ENCODE measurements around the gene C3orf22.
"Not testable (repeated sequence)": the region's sequence is repeated elsewhere in the genome, so short reads cannot be mapped to it uniquely, and the experiment has no call there.

The C3orf22 gene, protein sequence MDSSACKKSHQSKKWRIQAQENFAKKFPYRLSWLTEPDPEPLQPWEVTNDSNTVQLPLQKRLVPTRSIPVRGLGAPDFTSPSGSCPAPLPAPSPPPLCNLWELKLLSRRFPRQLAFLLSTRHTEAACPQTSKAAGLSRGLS

DNA sequence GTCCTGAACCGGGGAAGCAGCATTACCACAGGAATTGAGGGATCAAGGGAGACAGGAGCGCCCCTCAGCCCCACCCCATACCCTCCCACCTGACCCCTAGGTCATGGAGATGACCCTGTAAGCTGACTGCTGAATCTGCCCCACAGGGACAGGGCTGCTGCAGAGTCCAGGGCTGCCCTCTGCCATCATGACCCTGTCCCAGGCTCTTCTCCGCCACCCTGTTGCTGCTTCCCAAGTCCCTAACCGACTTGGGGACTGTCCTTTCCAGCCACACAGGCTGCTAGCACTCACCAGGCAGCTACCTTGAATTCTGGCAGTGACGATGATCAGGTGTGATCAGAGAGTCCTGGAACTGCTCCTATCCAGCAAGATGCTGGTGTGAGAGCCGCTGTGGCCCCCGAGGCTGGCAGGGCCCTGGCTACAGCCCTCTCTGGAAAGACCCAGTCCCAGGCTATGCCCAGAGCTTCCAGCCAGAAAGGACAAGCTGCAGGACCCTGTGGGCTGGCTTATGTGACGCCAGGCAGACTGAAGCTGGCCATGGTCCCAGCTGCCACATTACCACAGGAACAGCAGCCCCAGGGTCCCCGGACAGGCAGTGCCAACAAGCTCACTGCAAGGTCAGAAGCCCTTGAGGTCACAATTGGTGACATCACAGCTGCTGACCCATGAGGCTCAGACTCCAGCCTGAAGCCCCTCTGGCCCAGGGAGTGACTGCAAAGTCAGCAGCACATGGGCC is at the start of gene C3orf22:
C3orf22 (minus strand) TSS at position 597 of the 736 bp plus-strand sequence. CDS start 5,542 bp downstream, outside the sequence.
- peak in 1 of 2 donors; percentile 10 for ATAC-seq

DNA sequence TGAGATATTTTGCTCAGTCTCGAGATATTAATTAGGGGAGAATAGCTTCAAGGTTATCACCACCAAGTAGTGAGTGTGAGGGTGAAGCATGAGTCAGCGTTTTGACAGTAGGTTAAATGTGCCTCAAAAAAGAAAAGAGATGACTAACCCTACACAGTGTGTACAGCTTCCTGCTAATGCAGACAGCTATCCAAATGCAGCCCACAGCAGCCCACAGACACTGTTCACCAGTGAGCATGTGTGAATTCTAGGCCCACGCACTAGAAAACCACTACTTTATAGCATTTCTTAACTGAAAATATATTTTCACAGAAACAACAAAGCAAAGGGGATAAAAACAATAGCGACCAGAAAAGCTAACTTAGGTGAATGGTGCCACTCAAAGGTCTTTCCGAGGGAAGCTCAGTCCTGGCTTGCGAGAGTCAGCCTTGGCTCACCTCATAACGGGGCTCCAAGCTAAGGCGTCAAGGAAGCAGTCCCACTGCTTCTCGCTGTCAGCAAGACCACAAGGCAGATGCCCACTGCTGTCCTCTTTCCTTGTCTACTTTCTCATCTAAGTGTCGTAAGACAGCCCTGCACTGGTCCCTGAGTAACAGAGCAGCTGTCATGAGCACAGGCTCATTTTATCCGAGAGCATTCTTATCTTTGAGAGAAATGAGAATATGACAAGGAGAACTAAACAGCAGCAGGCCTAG is 48.6 kb upstream of the C3orf22 start:
- ATAC-seq, result peak; percentile 81 to 82

DNA sequence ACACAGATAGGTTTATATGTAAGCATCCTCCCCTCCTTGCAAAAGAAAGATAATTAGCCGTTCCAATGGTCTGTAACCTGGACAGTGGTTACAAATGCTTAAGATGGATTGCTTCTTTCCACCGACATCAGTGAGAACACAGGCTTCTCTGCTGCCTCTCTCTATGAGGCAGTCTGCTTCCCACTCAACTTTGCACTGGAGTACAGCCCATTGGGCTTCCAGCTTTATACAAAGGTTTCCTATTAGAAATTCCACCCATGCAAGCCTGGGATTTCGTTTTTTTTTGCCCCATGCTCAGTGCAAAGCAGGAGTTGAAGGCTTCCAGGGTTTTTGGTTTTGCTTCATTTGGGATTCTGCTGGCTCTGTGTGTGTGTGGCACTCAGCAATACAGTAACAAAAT is 47.3 kb upstream of the C3orf22 start:
- no peak for ATAC-seq

DNA sequence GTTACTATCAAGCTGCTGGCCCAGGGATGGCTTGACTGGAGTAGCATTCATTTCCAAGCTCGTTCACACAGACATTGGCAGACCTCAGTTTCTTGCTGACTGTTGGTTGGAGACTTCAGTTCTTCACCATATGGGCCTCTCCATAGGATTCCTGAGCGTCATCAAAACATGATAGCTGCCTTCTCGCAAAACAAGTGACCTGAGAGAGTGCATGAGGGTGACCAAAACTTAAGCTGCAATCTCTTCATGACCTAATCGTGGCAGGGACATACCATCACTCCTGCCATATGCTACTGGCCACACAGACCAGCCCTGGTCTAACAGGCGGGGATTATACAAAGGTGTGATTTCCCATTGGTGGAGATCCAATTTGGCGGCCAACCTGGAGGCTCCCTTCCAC is 46.0 kb upstream of the C3orf22 start:
- no peak for ATAC-seq

DNA sequence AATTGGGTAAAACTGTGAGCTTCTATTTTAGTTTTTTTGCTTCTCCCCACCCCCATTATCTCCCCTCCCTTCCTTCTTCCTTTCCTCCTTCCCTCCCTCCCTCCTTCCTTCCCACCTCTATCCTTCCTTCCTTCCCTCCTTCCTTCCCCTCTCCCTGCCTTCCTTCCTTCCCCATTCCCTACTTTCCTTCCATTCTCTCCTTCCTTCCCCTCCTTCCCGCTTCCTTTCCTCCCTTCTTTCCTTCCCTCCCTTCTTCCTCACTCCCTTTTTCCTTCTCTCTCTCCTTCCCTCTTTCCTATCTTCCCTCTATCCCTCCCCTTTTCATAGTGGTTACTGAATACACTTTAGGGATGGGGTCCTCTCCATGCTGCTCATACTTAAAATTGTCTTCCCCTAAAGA is 40.4 kb upstream of the C3orf22 start:
- no peak for ATAC-seq

DNA sequence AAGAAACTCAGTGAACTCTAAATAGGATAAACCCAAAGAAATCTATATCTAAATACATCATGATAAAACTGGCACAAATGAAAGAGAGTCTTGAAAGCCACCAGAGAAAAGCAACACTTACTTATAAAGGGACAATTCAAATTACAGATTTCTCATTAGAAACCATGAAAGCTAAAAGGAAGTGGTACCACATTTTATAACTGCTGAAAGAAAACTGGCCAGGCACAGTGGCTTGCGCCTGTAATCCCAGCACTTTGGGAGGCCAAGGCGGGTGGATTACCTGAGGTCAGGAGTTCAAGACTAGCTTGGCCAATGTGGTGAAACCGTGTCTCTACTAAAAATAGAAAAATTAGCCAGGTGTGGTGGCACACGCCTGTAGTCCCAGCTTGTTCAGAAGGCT is 36.7 kb upstream of the C3orf22 start:
- not testable (repeated sequence) for ATAC-seq

DNA sequence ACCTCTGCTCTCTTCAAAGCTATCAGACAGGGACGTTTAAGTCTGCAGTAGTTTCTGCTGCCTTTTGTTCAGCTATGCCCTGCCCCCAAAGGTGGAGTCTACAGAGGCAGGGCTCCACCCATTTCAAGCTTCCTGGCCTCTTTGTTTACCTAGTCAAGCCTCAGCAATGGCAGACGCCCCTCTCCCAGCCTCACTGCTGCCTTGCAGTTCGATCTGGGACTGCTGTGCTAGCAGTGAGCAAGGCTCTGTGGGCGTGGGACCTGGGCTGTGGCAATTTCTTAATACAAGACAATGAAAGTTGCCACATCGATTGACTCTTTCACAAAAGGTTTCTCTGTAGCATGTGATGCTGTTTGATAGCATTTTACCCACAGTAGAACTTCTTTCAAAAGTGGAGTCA is 32.8 kb upstream of the C3orf22 start:
- ATAC-seq, result not testable (repeated sequence)

DNA sequence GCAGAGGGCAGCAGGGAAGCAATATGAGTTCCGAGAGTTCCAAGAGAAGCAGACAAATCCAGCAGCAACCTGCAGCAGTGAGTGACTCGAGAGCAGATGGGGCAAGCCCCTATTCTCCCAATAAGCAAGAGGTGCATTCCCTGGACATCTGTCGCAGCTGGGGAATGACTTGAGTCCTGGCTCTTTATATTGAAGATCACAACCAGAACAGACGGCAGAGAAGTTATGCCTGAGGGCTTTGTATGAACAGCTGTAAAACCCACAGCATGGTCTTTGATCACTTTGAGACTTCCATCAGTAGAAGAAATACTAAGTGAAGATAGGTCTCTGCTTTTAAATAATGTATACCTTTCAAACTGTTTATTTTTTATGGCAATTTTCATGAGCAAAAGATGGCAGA is 23.6 kb upstream of the C3orf22 start:
- no peak for ATAC-seq

DNA sequence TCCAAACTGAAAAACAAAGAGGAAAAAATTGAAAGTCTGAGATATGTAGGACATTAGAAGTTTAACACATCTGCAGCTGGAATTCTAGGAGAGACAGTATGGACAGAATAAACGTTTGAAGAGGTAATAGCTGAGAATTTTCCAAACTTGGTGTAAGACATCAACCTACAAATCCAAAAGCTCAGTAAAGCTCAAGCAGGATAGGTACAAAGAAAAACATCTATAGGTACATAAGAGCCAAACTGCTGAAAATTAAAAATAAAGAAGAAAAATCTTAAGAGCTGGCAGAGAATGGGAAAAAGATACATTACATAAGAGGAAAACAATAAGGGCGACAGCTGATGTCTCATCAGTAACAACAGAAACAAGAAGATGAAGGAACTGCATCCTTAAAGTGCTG is 22.8 kb upstream of the C3orf22 start:
- ATAC-seq, result no peak

DNA sequence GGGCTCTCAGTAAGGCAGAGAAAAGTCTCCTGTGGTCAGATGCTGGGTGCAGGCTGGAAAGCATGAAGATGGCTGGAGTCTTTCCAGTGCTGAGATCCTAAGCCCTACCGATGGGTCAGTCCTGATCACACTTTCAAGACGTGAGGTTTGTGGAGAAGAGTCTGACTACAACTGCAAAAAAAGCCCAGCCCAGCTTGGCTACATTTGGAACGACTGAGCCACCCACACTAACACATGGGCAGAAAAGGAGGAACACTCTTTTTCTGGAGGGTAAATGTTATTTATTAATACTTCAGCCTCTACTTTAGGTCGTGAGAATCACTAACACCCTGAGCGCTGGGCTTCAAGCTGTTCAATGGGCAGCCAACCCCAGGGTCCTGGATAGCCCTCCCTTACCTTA is 22.0 kb upstream of the C3orf22 start:
- no peak for ATAC-seq

DNA sequence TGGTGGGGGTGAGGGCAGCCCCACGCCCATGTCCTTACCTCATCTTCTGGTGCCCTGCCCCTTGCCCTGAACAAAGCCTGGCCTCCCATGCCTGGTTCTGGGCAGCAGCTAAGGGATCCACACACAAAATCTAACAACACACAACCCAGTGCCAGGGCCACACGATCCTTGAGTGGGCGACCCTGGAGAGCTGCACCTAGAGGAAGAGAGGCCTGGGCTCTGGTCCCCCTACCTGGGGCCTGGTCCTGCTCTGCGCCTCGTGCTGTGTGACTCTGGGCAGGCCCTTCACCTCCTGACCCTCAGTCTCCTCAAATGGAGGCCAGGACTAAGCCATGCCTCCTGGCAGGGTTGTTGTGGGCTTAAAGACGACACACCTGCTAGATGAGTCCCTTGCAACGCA is 20.0 kb upstream of the C3orf22 start:
- no peak for ATAC-seq

DNA sequence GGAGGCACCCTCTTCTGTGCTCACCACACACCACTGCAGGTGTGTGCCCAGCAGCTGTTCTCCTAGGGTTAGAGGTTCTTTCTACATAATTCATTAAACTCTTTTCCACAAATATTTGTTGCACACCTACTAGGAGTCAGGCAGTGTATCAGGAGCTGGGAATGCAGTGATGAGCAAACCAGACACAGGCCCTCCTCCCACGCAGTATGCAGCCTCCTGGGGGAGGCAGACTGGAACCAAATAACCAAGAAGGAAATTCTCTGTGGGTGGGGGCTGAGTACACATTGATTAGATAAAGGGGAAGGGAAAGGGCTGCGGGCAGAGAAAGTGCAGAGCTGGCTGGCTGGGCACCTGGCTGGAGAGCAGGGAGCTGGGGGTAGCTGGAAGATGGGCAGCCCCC is 18.5 kb upstream of the C3orf22 start:
- ATAC-seq, result no peak

DNA sequence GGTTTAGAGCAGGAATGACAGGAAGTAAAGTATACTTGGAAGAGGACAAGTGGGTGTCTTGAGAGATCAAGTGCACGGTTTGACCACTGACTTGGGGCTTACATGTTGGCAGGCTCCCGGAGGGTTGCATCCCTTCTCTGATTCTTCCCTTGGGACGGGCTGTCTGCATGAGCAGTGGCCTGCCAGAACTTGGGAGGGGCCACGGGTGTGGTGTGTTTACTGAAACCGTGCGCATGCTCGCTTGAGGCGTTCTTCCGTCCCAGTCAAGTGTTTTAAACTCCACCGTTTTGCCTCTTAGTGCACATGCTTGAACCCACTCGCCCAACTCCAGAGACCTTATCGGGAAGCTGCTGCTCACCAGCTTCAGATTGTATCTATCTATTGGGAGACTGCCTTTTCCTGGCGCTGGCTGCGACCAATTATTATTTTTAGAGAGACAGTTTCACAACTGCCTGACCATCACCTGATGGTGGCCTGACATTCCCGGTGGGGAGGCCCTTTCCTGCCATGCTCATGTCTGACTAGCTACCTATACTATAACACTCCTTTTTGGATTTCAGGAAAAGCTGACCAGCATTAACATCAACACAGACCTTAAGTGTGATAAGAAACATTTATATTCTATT is 14.9 kb upstream of the C3orf22 start:
- ATAC-seq, result no peak

DNA sequence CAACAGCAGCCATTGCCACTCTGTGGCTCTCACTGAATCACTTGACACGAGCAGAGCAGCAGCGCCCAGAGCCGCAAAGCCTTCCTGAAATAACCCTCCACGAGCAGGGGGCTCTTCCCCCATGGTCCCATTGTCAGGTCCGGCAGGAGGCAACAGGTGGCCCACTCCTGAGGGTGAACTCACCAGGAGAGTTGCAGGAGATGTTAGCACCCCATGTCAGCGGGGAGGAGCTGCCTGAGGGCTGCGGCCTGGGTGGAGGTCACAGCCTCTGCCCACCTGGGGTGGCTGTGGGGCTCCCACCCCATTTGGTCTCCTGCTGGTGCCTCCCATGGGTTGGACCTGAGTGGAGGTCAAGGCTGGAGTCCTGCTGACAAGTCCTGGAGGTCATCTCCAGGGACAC is 12.3 kb upstream of the C3orf22 start:
- ATAC-seq, result no peak

DNA sequence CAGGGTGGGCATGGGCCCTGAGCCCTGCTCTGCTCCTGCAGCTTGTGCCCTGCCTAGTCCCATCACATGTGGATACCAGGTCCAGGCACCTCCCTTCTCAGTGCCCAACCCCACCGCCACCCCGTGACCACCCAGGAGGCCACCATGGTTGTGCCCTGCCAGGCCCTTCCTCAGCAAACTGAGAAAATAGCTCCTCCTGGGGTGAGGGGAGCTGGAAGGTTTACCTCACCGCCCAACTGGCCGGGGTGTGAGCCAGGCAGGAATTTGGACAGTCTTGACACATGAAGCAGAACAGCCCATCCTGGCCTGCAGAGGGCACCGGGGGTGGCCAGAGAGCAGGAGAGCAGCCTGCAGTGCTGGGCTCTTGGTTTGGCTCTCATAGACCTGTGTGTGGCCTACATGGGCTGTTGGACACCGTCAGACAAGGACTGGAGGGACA is 11.4 kb upstream of the C3orf22 start:
- no peak for ATAC-seq

DNA sequence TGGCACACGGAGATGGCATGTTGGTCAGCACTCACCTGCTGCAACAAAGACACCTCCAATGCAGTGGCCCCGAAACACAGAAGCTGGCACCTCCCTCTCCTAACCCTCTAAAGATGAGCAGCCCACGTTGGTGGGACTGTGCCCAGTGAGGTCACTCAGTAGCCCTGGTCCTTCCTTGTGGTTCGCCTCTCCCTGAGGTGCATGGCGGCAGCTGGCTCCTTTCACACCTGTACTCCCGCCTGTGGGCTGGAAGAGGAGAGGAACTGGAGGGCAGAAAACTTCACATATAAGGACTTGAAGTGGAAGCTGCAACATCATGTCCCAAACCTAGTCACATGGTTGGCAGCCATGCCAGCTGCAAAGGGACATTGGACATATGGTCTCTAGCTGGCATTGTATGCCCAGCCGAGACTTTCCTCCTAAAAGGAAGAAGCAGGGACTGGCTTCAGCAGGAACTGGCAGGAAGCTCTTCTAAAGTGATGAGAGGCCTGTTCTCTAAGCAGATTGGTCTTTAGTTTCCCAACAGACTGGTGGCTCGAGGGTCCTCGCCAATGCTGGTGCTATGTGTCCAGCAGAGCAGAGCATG is 10.8 kb upstream of the C3orf22 start:
- ATAC-seq, result no peak

DNA sequence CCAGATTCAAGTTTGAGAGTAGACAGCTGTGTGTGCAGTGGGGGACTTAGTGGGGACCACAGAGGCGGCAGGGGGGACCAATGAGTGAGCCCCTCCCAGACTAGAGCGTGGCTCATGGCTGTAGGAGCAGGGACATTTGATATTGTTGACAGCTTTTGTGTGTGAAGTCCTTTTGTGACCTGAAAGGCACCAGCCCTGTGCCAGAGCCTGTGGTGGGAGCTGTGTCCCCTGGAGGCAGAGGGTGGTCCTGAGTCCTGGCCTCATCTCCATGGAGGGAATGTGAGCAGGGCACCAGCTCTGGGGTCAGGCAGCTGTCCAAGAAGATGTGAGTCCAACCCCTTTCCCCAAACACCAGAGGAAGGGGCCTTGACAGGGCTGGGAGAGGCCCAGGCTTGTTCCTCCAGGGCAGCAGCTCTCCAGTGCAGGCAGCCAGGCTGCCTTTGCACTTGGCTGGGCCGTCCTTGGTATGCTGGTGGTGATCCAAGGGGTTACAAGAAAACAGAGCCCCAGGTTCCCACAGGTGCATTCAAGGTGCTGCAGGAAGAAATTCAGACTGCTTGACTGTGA is 10.1 kb upstream of the C3orf22 start:
- ATAC-seq, result no peak

DNA sequence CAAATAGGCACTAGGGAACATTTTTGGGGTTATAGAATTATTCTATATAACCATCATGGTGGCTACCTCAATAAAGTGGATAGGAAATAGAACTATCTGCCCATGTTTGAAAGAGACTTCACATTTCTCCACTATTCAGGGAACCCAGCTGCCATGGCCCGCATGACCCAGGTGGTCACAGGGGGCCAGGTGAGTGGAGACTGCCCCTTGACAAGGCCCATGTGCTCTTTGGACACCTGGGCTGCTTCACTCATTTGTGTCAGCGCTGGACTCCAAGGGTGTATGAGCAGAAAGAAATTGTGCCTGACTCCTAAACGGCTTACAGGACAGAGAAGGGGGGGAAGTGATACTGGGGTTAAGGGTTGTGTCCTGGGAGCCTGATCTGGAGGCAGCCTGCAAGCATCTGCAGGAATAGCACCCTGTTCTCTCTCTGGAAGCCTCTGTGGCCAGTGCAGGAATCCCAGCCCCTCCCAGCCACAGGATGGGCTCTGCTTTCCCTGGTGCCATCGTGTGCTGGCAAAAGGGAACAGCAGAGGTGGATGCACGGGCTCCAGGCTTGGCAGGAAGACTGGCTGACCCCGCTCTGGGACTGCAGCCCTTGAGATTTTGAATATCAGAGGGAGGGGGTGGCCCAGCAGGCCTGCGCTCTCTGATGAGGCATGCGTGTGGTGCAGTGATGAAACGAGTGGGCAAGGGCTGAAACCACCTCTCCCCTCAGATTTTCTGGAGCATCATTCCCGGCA is 9.1 kb upstream of the C3orf22 start:
- ATAC-seq, result no peak

DNA sequence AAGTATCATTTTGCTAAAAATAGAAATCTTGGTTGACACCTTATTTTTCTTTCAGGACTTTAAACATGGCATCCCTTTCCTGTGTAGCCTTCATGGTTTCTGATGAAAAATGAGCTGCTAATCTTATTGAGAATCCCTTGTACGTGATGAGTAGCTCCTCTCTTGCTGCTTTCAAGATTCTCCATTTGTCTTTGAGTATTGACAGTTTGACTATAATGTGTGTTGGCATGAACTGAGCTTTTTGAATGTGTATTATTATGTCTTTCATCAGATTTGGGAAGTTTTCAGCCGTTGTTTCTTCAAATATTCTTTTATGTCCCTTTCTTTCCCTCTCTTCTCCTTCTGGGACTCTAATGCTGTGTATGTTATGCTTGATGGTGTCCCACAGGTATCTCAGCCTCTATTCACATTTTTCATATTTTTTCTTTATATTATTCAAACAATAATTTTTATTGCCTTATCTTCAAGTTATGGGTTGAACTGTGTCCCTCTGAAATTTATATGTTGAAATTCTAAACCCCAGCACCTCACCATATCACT is 4.1 kb upstream of the C3orf22 start:
- ATAC-seq, result no peak

DNA sequence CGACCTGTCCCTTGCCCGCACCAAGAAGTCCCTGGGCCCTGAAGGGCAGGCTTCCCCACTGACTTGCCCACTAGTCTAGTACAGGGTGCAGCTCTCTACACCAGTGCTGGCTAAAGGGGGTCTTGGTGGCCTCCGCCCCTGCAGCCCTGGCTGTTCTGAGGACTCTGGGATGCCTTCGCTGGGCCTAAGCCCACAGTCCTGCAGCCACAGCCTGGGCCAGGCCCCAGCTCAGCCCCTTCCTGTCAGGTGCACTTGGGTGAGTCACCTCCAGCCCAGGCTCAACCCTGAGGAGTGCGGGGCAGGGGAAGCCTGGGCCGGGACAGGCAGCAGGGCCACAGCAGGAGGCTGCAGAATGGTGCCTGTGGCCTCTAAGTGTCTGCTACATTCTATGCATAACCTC is 971 bp downstream of the C3orf22 start:
- no peak for ATAC-seq

DNA sequence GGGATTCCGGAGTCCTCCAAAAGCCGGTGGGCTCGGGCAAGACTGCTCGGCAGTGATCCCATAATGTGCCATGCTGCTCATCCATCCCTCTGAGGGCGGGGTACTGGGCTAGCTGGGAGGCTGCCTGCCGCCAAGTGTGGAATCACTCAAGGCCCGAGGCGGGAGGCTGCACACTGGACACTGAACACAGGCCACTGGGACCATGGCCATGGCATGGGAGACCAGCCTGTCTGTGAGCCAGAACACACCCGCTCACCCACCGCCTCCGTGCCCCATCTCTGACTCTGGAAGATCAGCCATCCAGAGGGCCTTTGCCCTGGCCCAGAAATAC is 1.4 kb downstream of the C3orf22 start:
- ATAC-seq, result no peak
